SK-N-SH (cell line): ENCODE data around the gene ABCE1. TPM values are rescaled to one million over a fixed set of nuclear protein-coding genes. Genes with fewer than 3 reads are reported as not detected.

Experiments used
- CTCF ChIA-PET: fragments of 300-600, 350-600 bp; formaldehyde crosslinking; extraction: SDS; loops from one replicate; lab custom pipeline; 2021; lab: Yijun Ruan, JAX
- POLR2A ChIA-PET: fragments of 350-600 bp; sonication (Branson Sonifier 250); formaldehyde crosslinking; extraction: SDS; loops from one replicate; lab custom pipeline; 2020; ENCODE audit warnings: antibody characterized with exemption, inconsistent platforms; lab: Yijun Ruan, JAX
- DNase-seq: peaks from one replicate; pipeline ENCODE4 v3.0.0; 2012
- H2AFZ ChIP-seq: fragments of 200-600 bp; sonication (generic); 2 replicates; pipeline ENCODE4 v1.8.1; 2016; ENCODE audit warnings: antibody characterized with exemption, mild to moderate bottlenecking, low read depth
- H3F3A ChIP-seq: fragments of 200-600 bp; sonication (generic); replicated peaks from 2 replicates; pipeline ENCODE3; 2016; ENCODE audit warnings: antibody characterized with exemption, mild to moderate bottlenecking; ENCODE audit not compliant: insufficient read depth
- H3K27ac ChIP-seq, 2 experiments: fragments of 200-500 bp in 1 of 2; fragments of 200-600 bp in 1 of 2; sonication (Bioruptor generic) in 1 of 2; sonication (generic), shearing (Covaris generic) in 1 of 2; 2 replicates each; pipeline versions ENCODE4 v1.5.1 to v1.6.1; 2014 to 2016; ENCODE audit warnings: low read depth in 2 of 2, inconsistent platforms in 1 of 2, low read length in 1 of 2, mild to moderate bottlenecking in 1 of 2, mixed read lengths in 1 of 2
- H3K27me3 ChIP-seq: fragments of 200-600 bp; sonication (generic), shearing (Covaris generic); 2 replicates; pipeline ENCODE4 v1.6.1; 2016; ENCODE audit warnings: mixed run types; ENCODE audit not compliant: insufficient read depth
- H3K36me3 ChIP-seq, 2 experiments: fragments of 200-500 bp in 1 of 2; fragments of 200-600 bp in 1 of 2; sonication (Bioruptor generic) in 1 of 2; sonication (generic) in 1 of 2; replicated peaks in 1 of 2; 2 replicates each; pipeline versions ENCODE3 to v1.5.1; 2014 to 2016; ENCODE audit warnings: low read length in 1 of 2, mild to moderate bottlenecking in 1 of 2; ENCODE audit not compliant: insufficient read depth in 2 of 2, control insufficient read depth in 1 of 2
- H3K4me1 ChIP-seq, 2 experiments: fragments of 200-500 bp in 1 of 2; fragments of 200-600 bp in 1 of 2; sonication (Bioruptor generic) in 1 of 2; sonication (generic), shearing (Covaris generic) in 1 of 2; 2 replicates each; pipeline versions ENCODE4 v1.5.1 to v1.6.1; 2014 to 2016; ENCODE audit warnings: low read depth in 1 of 2, low read length in 1 of 2, mixed run types in 1 of 2; ENCODE audit not compliant: insufficient read depth in 2 of 2, control insufficient read depth in 1 of 2
- H3K4me2 ChIP-seq: fragments of 200-600 bp; sonication (generic), shearing (Covaris generic); 2 replicates; pipeline ENCODE4 v1.6.1; 2017; ENCODE audit warnings: mixed run types
- H3K4me3 ChIP-seq, 2 experiments: fragments of 200-500 bp in 1 of 2; fragments of 200-600 bp in 1 of 2; sonication (Bioruptor generic) in 1 of 2; sonication (generic), shearing (Covaris generic) in 1 of 2; 2 replicates each; pipeline versions ENCODE4 v1.5.1 to v1.8.1; 2014 to 2016; ENCODE audit warnings: low read depth in 2 of 2, inconsistent platforms in 1 of 2, low read length in 1 of 2, mild to moderate bottlenecking in 1 of 2, mixed read lengths in 1 of 2, moderate library complexity in 1 of 2
- H3K79me2 ChIP-seq: fragments of 200-600 bp; sonication (generic); 2 replicates; pipeline ENCODE4 v1.8.1; 2017; ENCODE audit warnings: mild to moderate bottlenecking; ENCODE audit not compliant: insufficient read depth
- H3K9ac ChIP-seq: fragments of 200-600 bp; sonication (generic); 2 replicates; pipeline ENCODE4 v1.6.1; 2017; ENCODE audit warnings: mixed run types
- H3K9me2 ChIP-seq: fragments of 200-600 bp; sonication (generic); 2 replicates; pipeline ENCODE4 v1.6.1; 2017; ENCODE audit warnings: mixed run types
- H3K9me3 ChIP-seq: fragments of 200-600 bp; sonication (generic); 2 replicates; pipeline ENCODE4 v1.6.1; 2017; ENCODE audit warnings: mixed run types, mild to moderate bottlenecking, moderate library complexity
- H4K20me1 ChIP-seq: fragments of 200-600 bp; sonication (generic); 2 replicates; pipeline ENCODE4 v1.6.1; 2017; ENCODE audit warnings: mild to moderate bottlenecking, mixed run types; ENCODE audit not compliant: insufficient read depth
- ELF1 ChIP-seq: IDR thresholded peaks from 2 replicates; pipeline ENCODE4 v1.4.0; 2012
- EP300 ChIP-seq, 2 experiments: IDR thresholded peaks; 2 replicates each; pipeline versions ENCODE4 v1.4.0 to v1.6.1; 2012; ENCODE audit warnings: borderline replicate concordance in 1 of 2, low read depth in 1 of 2, low read length in 1 of 2
- GATA2 ChIP-seq: sonication (generic); formaldehyde crosslinking; IDR thresholded peaks from 2 replicates; pipeline ENCODE4 v1.5.0; 2020; ENCODE audit warnings: mild to moderate bottlenecking, missing genetic modification reagents
- MEF2A ChIP-seq: IDR thresholded peaks from 2 replicates; pipeline ENCODE4 v1.4.0; 2012; ENCODE audit warnings: low read depth, borderline replicate concordance
- NRF1 ChIP-seq: IDR thresholded peaks from 2 replicates; pipeline ENCODE4 v1.6.1; 2012; ENCODE audit warnings: low read depth, mild to moderate bottlenecking, low read length
- POLR2AphosphoS5 ChIP-seq: IDR thresholded peaks from 2 replicates; pipeline ENCODE4 v1.6.1; 2012; ENCODE audit warnings: low read depth, low read length
- RCOR1 ChIP-seq: fragments of 150-350 bp; IDR thresholded peaks from 2 replicates; pipeline ENCODE4 v1.6.1; 2017; ENCODE audit warnings: antibody characterized with exemption, low read length
- TEAD4 ChIP-seq: IDR thresholded peaks from 2 replicates; pipeline ENCODE4 v1.4.0; 2012; ENCODE audit warnings: mild to moderate bottlenecking, borderline replicate concordance; ENCODE audit not compliant: insufficient read depth
- polyA plus RNA-seq, 3 experiments: library from polyadenylated mRNA; depleted of rRNA; stranded (reverse); fragments of >200 nt; gene quantifications; 2 replicates each; pipeline ENCODE4 v1.2.3, GENCODE V29; 2012
- TF ChIP-seq, protein P1 (sequence below): IDR thresholded peaks from 2 replicates; pipeline ENCODE4 v1.6.1; 2012; ENCODE audit warnings: mild to moderate bottlenecking, low read depth, low read length, moderate library complexity
- TF ChIP-seq, protein P2 (sequence below): IDR thresholded peaks from 2 replicates; pipeline ENCODE4 v1.4.0; 2012; ENCODE audit warnings: low read depth, borderline replicate concordance
- TF ChIP-seq, protein P3 (sequence below): IDR thresholded peaks from 2 replicates; pipeline ENCODE4 v1.4.0; 2012; ENCODE audit warnings: low read depth, borderline replicate concordance

ABCE1 gene
- polyA plus RNA-seq, 1 of the 3 experiments (the other 2 are of a cell fraction), result 48.3 TPM

DNA sequence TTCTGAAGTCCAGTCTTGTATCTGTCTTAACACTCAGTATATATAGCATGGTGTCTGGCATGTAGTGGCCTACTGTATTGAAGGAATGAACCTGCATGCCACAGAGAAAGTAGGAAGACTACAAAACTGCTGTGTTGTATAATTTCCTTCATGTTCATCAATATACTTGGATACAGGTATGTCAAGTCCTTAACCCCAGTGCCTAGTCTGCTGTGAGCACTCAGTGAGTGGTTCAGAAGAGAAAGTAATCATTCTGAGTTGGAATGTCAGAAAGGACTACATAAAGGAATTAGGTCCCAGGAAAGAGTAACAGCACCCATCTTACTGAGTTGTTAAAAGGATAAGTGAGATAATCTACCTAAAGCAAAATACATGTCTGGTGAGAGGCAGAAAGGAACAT lies 32.0 kb downstream of the ABCE1 start:
- Histone ChIP-seq H2AFZ (no peak overlapping the region), H3K4me2 (0 out of 2 replicates have a peak overlapping the region, but pooled peaks have one; percentile 32), H3K27me3 (no peaks in the 10 kb centered on the region), H3K27ac (peak overlapping the region; percentile 64 to 73; a peak in 3 of 4 replicates), H3K4me1 (peaks cover 0 to 10% of the 10 kb centered on the region in 2 experiments; a peak in 2 of 4 replicates), H3K4me3 (no peak overlapping the region), H3K9me2 (no peaks in the 10 kb centered on the region), H3K79me2 (no peaks in the 10 kb centered on the region), H4K20me1 (no peaks in the 10 kb centered on the region), H3K9ac (no peak overlapping the region), H3K36me3 (peaks cover 41 to 69% of the 10 kb centered on the region in 2 experiments), H3K9me3 (no peaks in the 10 kb centered on the region), H3F3A (peaks cover 31% of the 10 kb centered on the region)
- POLR2A ChIA-PET, result no interaction called here
- DNase-seq, result no peak
- CTCF ChIA-PET, result no interaction called here
- TF ChIP-seq RCOR1, result no peak
- TF ChIP-seq GATA2 (CRISPR knock-in tag), result no peak
- no peak for TF ChIP-seq POLR2AphosphoS5
- TF ChIP-seq, protein P1, sequence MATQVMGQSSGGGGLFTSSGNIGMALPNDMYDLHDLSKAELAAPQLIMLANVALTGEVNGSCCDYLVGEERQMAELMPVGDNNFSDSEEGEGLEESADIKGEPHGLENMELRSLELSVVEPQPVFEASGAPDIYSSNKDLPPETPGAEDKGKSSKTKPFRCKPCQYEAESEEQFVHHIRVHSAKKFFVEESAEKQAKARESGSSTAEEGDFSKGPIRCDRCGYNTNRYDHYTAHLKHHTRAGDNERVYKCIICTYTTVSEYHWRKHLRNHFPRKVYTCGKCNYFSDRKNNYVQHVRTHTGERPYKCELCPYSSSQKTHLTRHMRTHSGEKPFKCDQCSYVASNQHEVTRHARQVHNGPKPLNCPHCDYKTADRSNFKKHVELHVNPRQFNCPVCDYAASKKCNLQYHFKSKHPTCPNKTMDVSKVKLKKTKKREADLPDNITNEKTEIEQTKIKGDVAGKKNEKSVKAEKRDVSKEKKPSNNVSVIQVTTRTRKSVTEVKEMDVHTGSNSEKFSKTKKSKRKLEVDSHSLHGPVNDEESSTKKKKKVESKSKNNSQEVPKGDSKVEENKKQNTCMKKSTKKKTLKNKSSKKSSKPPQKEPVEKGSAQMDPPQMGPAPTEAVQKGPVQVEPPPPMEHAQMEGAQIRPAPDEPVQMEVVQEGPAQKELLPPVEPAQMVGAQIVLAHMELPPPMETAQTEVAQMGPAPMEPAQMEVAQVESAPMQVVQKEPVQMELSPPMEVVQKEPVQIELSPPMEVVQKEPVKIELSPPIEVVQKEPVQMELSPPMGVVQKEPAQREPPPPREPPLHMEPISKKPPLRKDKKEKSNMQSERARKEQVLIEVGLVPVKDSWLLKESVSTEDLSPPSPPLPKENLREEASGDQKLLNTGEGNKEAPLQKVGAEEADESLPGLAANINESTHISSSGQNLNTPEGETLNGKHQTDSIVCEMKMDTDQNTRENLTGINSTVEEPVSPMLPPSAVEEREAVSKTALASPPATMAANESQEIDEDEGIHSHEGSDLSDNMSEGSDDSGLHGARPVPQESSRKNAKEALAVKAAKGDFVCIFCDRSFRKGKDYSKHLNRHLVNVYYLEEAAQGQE, result no peak
- TF ChIP-seq ELF1, result no peak
- TF ChIP-seq, protein P2, sequence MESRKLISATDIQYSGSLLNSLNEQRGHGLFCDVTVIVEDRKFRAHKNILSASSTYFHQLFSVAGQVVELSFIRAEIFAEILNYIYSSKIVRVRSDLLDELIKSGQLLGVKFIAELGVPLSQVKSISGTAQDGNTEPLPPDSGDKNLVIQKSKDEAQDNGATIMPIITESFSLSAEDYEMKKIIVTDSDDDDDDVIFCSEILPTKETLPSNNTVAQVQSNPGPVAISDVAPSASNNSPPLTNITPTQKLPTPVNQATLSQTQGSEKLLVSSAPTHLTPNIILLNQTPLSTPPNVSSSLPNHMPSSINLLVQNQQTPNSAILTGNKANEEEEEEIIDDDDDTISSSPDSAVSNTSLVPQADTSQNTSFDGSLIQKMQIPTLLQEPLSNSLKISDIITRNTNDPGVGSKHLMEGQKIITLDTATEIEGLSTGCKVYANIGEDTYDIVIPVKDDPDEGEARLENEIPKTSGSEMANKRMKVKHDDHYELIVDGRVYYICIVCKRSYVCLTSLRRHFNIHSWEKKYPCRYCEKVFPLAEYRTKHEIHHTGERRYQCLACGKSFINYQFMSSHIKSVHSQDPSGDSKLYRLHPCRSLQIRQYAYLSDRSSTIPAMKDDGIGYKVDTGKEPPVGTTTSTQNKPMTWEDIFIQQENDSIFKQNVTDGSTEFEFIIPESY, result no peak
- no peak for TF ChIP-seq EP300 (IDR thresholded peaks at IDR 0.05; ENCODE audit: borderline replicate concordance in 1 of 2, low read depth in 1 of 2, low read length in 1 of 2)
- no peak for TF ChIP-seq MEF2A
- TF ChIP-seq, protein P3, sequence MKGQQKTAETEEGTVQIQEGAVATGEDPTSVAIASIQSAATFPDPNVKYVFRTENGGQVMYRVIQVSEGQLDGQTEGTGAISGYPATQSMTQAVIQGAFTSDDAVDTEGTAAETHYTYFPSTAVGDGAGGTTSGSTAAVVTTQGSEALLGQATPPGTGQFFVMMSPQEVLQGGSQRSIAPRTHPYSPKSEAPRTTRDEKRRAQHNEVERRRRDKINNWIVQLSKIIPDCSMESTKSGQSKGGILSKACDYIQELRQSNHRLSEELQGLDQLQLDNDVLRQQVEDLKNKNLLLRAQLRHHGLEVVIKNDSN, result no peak
- no peak for TF ChIP-seq TEAD4
- no peak for TF ChIP-seq NRF1
